IPS-15b (cell line): ENCODE measurements around the gene SAMD14.
A peak's percentile ranks its signal among the peaks of the same experiment; 100 is the strongest.

ENCODE experiments used
- H3K27me3 ChIP-seq: one replicate; pipeline ENCODE4 v1.6.1; 2013; ENCODE audit warnings: low read length; ENCODE audit not compliant: control insufficient read depth, insufficient read depth
- H3K36me3 ChIP-seq: one replicate; pipeline ENCODE4 v1.6.1; 2013; ENCODE audit warnings: low read length; ENCODE audit not compliant: control insufficient read depth, insufficient read depth
- H3K4me1 ChIP-seq: one replicate; pipeline ENCODE4 v1.6.1; 2013; ENCODE audit warnings: mild to moderate bottlenecking, low read length; ENCODE audit not compliant: control insufficient read depth, insufficient read depth
- H3K4me3 ChIP-seq: one replicate; pipeline ENCODE4 v1.5.1; 2013; ENCODE audit warnings: low read depth, low read length
- H3K9ac ChIP-seq: one replicate; pipeline ENCODE4 v1.6.1; 2013; ENCODE audit warnings: low read depth, mild to moderate bottlenecking, low read length
- H3K9me3 ChIP-seq: one replicate; pipeline ENCODE4 v1.6.1; 2013; ENCODE audit warnings: mild to moderate bottlenecking, low read length; ENCODE audit not compliant: control insufficient read depth, insufficient read depth

Gene SAMD14

GRCh38 chr17:50133028-50133768 lies 3.2 kb upstream of the SAMD14 start:
- peaks cover 22% of the 10 kb centered on the region for H3K4me1 ChIP-seq
- no peaks in the 10 kb centered on the region for H3K9me3 ChIP-seq
- H3K27me3 ChIP-seq = peaks cover 8% of the 10 kb centered on the region
- no peak overlapping the region for H3K4me3 ChIP-seq
- H3K9ac ChIP-seq = no peak overlapping the region
- peaks cover 11% of the 10 kb centered on the region for H3K36me3 ChIP-seq

GRCh38 chr17:50132104-50132794 lies 2.3 kb upstream of the SAMD14 start:
- Histone ChIP-seq H3K36me3 (peaks cover 3% of the 10 kb centered on the region), H3K4me1 (peaks cover 29% of the 10 kb centered on the region), H3K27me3 (peaks cover 8% of the 10 kb centered on the region), H3K9me3 (no peaks in the 10 kb centered on the region), H3K9ac (no peak overlapping the region), H3K4me3 (no peak overlapping the region)

- peaks cover 29% of the 10 kb centered on the region for H3K4me1 ChIP-seq
- H3K9ac ChIP-seq = peak overlapping the region; percentile 3
- no peaks in the 10 kb centered on the region for H3K9me3 ChIP-seq
- H3K36me3 ChIP-seq = peaks cover 3% of the 10 kb centered on the region
- peak overlapping the region; percentile 58 for H3K4me3 ChIP-seq
- H3K27me3 ChIP-seq = peaks cover 8% of the 10 kb centered on the region
Measured at GRCh38 chr17:50130559-50131305, 772 bp upstream of the SAMD14 start.

GRCh38 chr17:50129353-50129727 lies 620 bp downstream of the SAMD14 start:
- no peaks in the 10 kb centered on the region for H3K9me3 ChIP-seq
- H3K36me3 ChIP-seq = no peaks in the 10 kb centered on the region
- H3K4me3 ChIP-seq = peak overlapping the region; percentile 76
- peaks cover 8% of the 10 kb centered on the region for H3K27me3 ChIP-seq
- H3K9ac ChIP-seq = no peak overlapping the region
- H3K4me1 ChIP-seq = peaks cover 29% of the 10 kb centered on the region

GRCh38 chr17:50128441-50129352 lies 1.3 kb downstream of the SAMD14 start:
- Histone ChIP-seq H3K4me1 (peaks cover 29% of the 10 kb centered on the region), H3K4me3 (peak overlapping the region; percentile 76), H3K27me3 (peaks cover 8% of the 10 kb centered on the region), H3K36me3 (no peaks in the 10 kb centered on the region), H3K9ac (peak overlapping the region; percentile 56), H3K9me3 (no peaks in the 10 kb centered on the region)

GRCh38 chr17:50127697-50128361 lies 2.1 kb downstream of the SAMD14 start:
- H3K36me3 ChIP-seq = no peaks in the 10 kb centered on the region
- H3K27me3 ChIP-seq = peaks cover 3% of the 10 kb centered on the region
- H3K9me3 ChIP-seq = no peaks in the 10 kb centered on the region
- H3K9ac ChIP-seq = no peak overlapping the region
- H3K4me3 ChIP-seq = peak overlapping the region; percentile 76
- H3K4me1 ChIP-seq = peaks cover 27% of the 10 kb centered on the region

GRCh38 chr17:50125420-50125997 lies 4.5 kb downstream of the SAMD14 start:
- no peak overlapping the region for H3K4me3 ChIP-seq
- H3K9ac ChIP-seq = no peak overlapping the region
- H3K27me3 ChIP-seq = peaks cover 2% of the 10 kb centered on the region
- H3K9me3 ChIP-seq = no peaks in the 10 kb centered on the region
- no peaks in the 10 kb centered on the region for H3K36me3 ChIP-seq
- peaks cover 17% of the 10 kb centered on the region for H3K4me1 ChIP-seq

GRCh38 chr17:50123649-50124349 lies 6.2 kb downstream of the SAMD14 start:
- Histone ChIP-seq H3K4me1 (peaks cover 17% of the 10 kb centered on the region), H3K9me3 (no peaks in the 10 kb centered on the region), H3K4me3 (no peak overlapping the region), H3K27me3 (peaks cover 18% of the 10 kb centered on the region), H3K9ac (peak overlapping the region; percentile 37), H3K36me3 (no peaks in the 10 kb centered on the region)

GRCh38 chr17:50122945-50123344 lies 7.0 kb downstream of the SAMD14 start:
- Histone ChIP-seq H3K36me3 (no peaks in the 10 kb centered on the region), H3K4me3 (no peak overlapping the region), H3K9ac (no peak overlapping the region), H3K4me1 (peaks cover 15% of the 10 kb centered on the region), H3K27me3 (peaks cover 26% of the 10 kb centered on the region), H3K9me3 (no peaks in the 10 kb centered on the region)

GRCh38 chr17:50120475-50121253 lies 9.3 kb downstream of the SAMD14 start:
- Histone ChIP-seq H3K9ac (no peak overlapping the region), H3K4me1 (peaks cover 13% of the 10 kb centered on the region), H3K27me3 (peaks cover 26% of the 10 kb centered on the region), H3K4me3 (no peak overlapping the region), H3K36me3 (no peaks in the 10 kb centered on the region), H3K9me3 (no peaks in the 10 kb centered on the region)
